HepG2 (cell line): ENCODE measurements around the gene NKD1. TPM values are rescaled to one million over a fixed set of nuclear protein-coding genes. Genes with fewer than 3 reads are reported as not detected.

Experiments
- ATAC-seq: fragments of 200-7000 bp; cut with Tn5 transposase; 3 replicates; pipeline ENCODE4 v1.9.1; 2020; ENCODE audit warnings: mild to moderate bottlenecking, moderate library complexity
- BruUV-seq: library from RNA; stranded (reverse); fragments of 400-500 nt; replicated peaks from 2 replicates; lab custom pipeline; 2021; lab: Mats Ljungman, UMichigan
- CTCF ChIA-PET: fragments of 300-600 bp; formaldehyde crosslinking; extraction: SDS; loops from one replicate; lab custom pipeline; 2021; ENCODE audit warnings: low total read pairs, inconsistent platforms, low intra/inter-chr PET ratio; lab: Yijun Ruan, JAX
- POLR2A ChIA-PET: fragments of 350-600 bp; sonication (Branson Sonifier 250); formaldehyde crosslinking; loops from one replicate; lab custom pipeline; 2020; ENCODE audit warnings: antibody characterized with exemption, inconsistent platforms; lab: Yijun Ruan, JAX
- DNase-seq: peaks from one replicate; pipeline ENCODE4 v3.0.0-alpha.2; 2015; ENCODE audit warnings: low spot score
- FAIRE-seq: peaks from 3 replicates; lab custom pipeline; 2011; peaks lifted over from hg19 to GRCh38; lab: Jason Lieb, UNC
- H2AFZ ChIP-seq: one replicate; pipeline ENCODE4 v1.6.1; 2011; ENCODE audit warnings: low read length, inconsistent platforms
- H3K27ac ChIP-seq: fragments of 300-600 bp; 3 replicates; pipeline ENCODE4 v1.8.0; 2011; ENCODE audit warnings: mixed run types, mild to moderate bottlenecking, mixed read lengths, low read length, inconsistent platforms; ENCODE audit not compliant: insufficient read depth; ENCODE audit errors: extremely low read length
- H3K27me3 ChIP-seq, 2 experiments: fragments of 200-600 bp in 1 of 2; 2 replicates in 1 of 2; 3 replicates in 1 of 2; pipeline versions ENCODE4 v1.6.0 to v1.8.0; 2011; ENCODE audit warnings: low read length in 2 of 2, mild to moderate bottlenecking in 2 of 2, moderate library complexity in 2 of 2, inconsistent platforms in 1 of 2; ENCODE audit not compliant: insufficient read depth in 2 of 2, control insufficient read depth in 1 of 2
- H3K36me3 ChIP-seq, 2 experiments: fragments of 200-600 bp in 1 of 2; replicated peaks in 1 of 2; 2 replicates in 1 of 2; 3 replicates in 1 of 2; pipeline versions ENCODE4 v1.5.1 to v1.8.0; 2011; ENCODE audit warnings: low read length in 2 of 2, inconsistent platforms in 1 of 2; ENCODE audit not compliant: insufficient read depth in 2 of 2, control insufficient read depth in 1 of 2
- H3K4me1 ChIP-seq: 2 replicates; pipeline ENCODE4 v1.5.1; 2012; ENCODE audit warnings: low read length, inconsistent platforms; ENCODE audit not compliant: insufficient read depth
- H3K4me2 ChIP-seq: 2 replicates; pipeline ENCODE4 v1.6.0; 2011; ENCODE audit warnings: low read depth, low read length, inconsistent platforms
- H3K4me3 ChIP-seq, 3 experiments: fragments of 200-600 bp in 1 of 3; sonication (generic), shearing (Covaris generic) in 1 of 3; replicated peaks in 1 of 3; 2 replicates each; pipeline ENCODE4 v1.5.1; 2011 to 2016; ENCODE audit warnings: low read length in 3 of 3, inconsistent platforms in 2 of 3, low read depth in 2 of 3, mild to moderate bottlenecking in 2 of 3, control low read depth in 1 of 3, mixed read lengths in 1 of 3; ENCODE audit not compliant: insufficient read depth in 1 of 3
- H3K79me2 ChIP-seq: one replicate; pipeline ENCODE4 v1.6.1; 2011; ENCODE audit warnings: low read length, inconsistent platforms; ENCODE audit not compliant: insufficient read depth
- H3K9ac ChIP-seq: 2 replicates; pipeline ENCODE4 v1.6.0; 2011; ENCODE audit warnings: mild to moderate bottlenecking, low read depth, low read length, inconsistent platforms; ENCODE audit not compliant: insufficient read depth
- H3K9me3 ChIP-seq: 2 replicates; pipeline ENCODE4 v1.5.1; 2012; ENCODE audit warnings: mild to moderate bottlenecking, low read length
- H4K20me1 ChIP-seq: 2 replicates; pipeline ENCODE4 v1.6.0; 2011; ENCODE audit warnings: inconsistent platforms, mild to moderate bottlenecking, low read length, moderate library complexity; ENCODE audit not compliant: insufficient read depth
- ADNP ChIP-seq: sonication (generic); formaldehyde crosslinking; IDR thresholded peaks from 2 replicates; pipeline ENCODE4 v1.4.0; 2020; ENCODE audit warnings: missing genetic modification reagents
- AGO2 ChIP-seq: fragments of 200-400 bp; formaldehyde crosslinking; optimal IDR thresholded peaks from 2 replicates; pipeline ENCODE3; 2017; ENCODE audit warnings: mild to moderate bottlenecking, low read depth, low read length, moderate library complexity
- ATAD3A ChIP-seq: sonication (generic); formaldehyde crosslinking; IDR thresholded peaks from 2 replicates; pipeline ENCODE4 v1.4.0; 2020; ENCODE audit warnings: missing genetic modification reagents
- BRD4 ChIP-seq: sonication (generic); formaldehyde crosslinking; IDR thresholded peaks from 2 replicates; pipeline ENCODE4 v1.4.0; 2020; ENCODE audit warnings: missing genetic modification reagents
- FOXP4 ChIP-seq: sonication (generic); formaldehyde crosslinking; IDR thresholded peaks from 2 replicates; pipeline ENCODE4 v1.4.0; 2020; ENCODE audit warnings: missing genetic modification reagents
- MZF1 ChIP-seq: sonication (generic); formaldehyde crosslinking; IDR thresholded peaks from 2 replicates; pipeline ENCODE4 v1.8.1; 2023; ENCODE audit warnings: mild to moderate bottlenecking, missing genetic modification reagents, borderline replicate concordance
- RBM22 ChIP-seq: fragments of 200-400 bp; formaldehyde crosslinking; optimal IDR thresholded peaks from 2 replicates; pipeline ENCODE3; 2017; ENCODE audit warnings: mild to moderate bottlenecking, low read length, moderate library complexity
- RFX1 ChIP-seq: fragments of 450-650 bp; IDR thresholded peaks from 2 replicates; pipeline ENCODE4 v1.6.1; 2017
- RFXAP ChIP-seq: sonication (generic); formaldehyde crosslinking; IDR thresholded peaks from 2 replicates; pipeline ENCODE4 v1.4.0; 2020; ENCODE audit warnings: missing genetic modification reagents, borderline replicate concordance
- SALL2 ChIP-seq: sonication (generic); formaldehyde crosslinking; IDR thresholded peaks from 2 replicates; pipeline ENCODE4 v1.8.1; 2023; ENCODE audit warnings: mild to moderate bottlenecking, missing genetic modification reagents, inconsistent platforms
- SNAPC2 ChIP-seq: sonication (generic); formaldehyde crosslinking; IDR thresholded peaks from 2 replicates; pipeline ENCODE4 v1.8.1; 2022; ENCODE audit warnings: mild to moderate bottlenecking, missing genetic modification reagents
- ZNF12 ChIP-seq: sonication (generic); formaldehyde crosslinking; IDR thresholded peaks from 2 replicates; pipeline ENCODE4 v1.5.0; 2020; ENCODE audit warnings: missing genetic modification reagents
- ZNF552 ChIP-seq: sonication (generic); formaldehyde crosslinking; IDR thresholded peaks from 2 replicates; pipeline ENCODE4 v1.9.0; 2022; ENCODE audit warnings: missing genetic modification reagents, mild to moderate bottlenecking, borderline replicate concordance
- ZNF619 ChIP-seq: sonication (generic); formaldehyde crosslinking; IDR thresholded peaks from 2 replicates; pipeline ENCODE4 v1.4.0; 2020; ENCODE audit warnings: mild to moderate bottlenecking, missing genetic modification reagents
- ZNF672 ChIP-seq: sonication (generic); formaldehyde crosslinking; IDR thresholded peaks from 2 replicates; pipeline ENCODE4 v1.8.1; 2022; ENCODE audit warnings: missing genetic modification reagents
- WGBS: methylation state at CpG from one replicate; pipeline ENCODE4 v1.1.6; 2017; ENCODE audit warnings: low lambda C conversion rate; 5-methylcytosine and 5-hydroxymethylcytosine counted together
- in situ Hi-C: cut with HindIII; loops from 2 replicates; pipeline ENCODE4 v1.10.0; 2017; ENCODE audit warnings: low pct_unique_long_range_greater_than_20kb; ENCODE audit not compliant: extremely low pct_ligation_motif_present
- intact Hi-C: fragments of 100-400 bp; cut with micrococcal nuclease; formaldehyde crosslinking; loops from one replicate; pipeline ENCODE4 v1.10.0; 2022; ENCODE audit not compliant: unreplicated experiment
- polyA plus RNA-seq, 8 experiments: library from polyadenylated mRNA; depleted of rRNA in 3 of 8; stranded (reverse) in 7 of 8; unstranded in 1 of 8; fragments of >200 nt; fragmentation: Illumina TruSeq in 4 of 8; extraction: Trizol in 4 of 8; gene quantifications; 2 replicates each; pipeline versions ENCODE4 v1.2.1 to v1.2.3, GENCODE V29; 2011 to 2016; ENCODE audit warnings: low read depth in 4 of 8, missing spikeins in 1 of 8, mixed read lengths in 1 of 8; ENCODE audit not compliant: insufficient read depth in 1 of 8
- total RNA-seq, 5 experiments: library from RNA; depleted of rRNA; stranded (reverse); fragments of >200 nt; fragmentation: Illumina TruSeq; extraction: Trizol; gene quantifications; 2 replicates each; pipeline ENCODE4 v1.2.3, GENCODE V29; 2016; ENCODE audit warnings: low read depth in 1 of 5
- TF ChIP-seq, protein P1 (sequence below): sonication (generic); formaldehyde crosslinking; conservative IDR thresholded peaks from 2 replicates; pipeline ENCODE4 v1.4.0; 2020; ENCODE audit warnings: mild to moderate bottlenecking, missing genetic modification reagents, moderate library complexity
- TF ChIP-seq, protein P2 (sequence below): sonication (generic); formaldehyde crosslinking; IDR thresholded peaks from 2 replicates; pipeline ENCODE4 v1.5.0; 2020; ENCODE audit warnings: mild to moderate bottlenecking, low read depth, missing genetic modification reagents, borderline replicate concordance

Gene NKD1
- total and polyA plus RNA-seq, 2 of the 13 experiments (the other 11 are each of a cell fraction or from before 2014, with no cell fraction given): 70.4 to 121 TPM

DNA sequence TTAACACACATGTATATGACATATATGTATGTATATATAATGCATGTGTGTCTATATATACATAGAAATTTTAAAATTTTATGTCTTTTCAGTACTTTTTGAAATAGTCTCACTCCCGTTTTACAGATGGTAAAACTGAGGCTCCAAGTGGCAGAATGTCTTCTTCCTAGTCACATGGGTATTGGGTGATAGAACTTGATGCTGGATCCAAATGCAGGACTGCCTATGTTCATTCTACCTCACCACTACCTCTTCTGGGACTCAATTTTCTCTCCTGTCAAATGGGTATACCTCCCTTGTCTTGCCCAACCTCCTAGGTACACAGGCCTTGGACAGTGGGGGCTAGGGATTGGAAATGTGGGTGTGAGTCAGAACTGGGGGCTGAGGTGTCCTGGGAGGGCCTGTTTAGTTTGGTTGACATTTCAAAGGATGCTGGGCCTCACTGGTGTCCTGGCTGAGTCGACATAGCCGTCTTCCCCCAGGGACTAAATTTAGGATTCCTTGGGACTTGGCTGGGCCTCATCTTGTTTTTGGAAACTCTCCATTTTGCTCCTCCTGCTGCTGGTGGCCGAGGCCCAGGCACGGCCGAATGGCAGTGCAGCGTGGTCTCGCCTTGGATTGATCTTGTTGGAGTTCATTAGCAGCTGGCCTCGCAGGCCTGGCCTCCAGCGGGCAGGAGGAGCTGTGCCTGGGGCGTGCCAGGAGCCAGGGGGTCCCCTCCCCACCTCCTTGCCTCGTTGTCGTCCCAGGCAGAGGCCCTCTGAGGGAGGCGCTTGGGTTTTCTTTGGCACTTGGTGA lies 25.9 kb downstream of the NKD1 start:
- Histone ChIP-seq H3K27me3 (no peaks in the 10 kb centered on the region), H3K36me3 (peaks cover 73 to 96% of the 10 kb centered on the region in 2 experiments), H3K27ac (no peak overlapping the region), H3K79me2 (peaks cover 100% of the 10 kb centered on the region), H3K4me3 (no peak overlapping the region), H4K20me1 (peaks cover 100% of the 10 kb centered on the region), H3K9me3 (no peaks in the 10 kb centered on the region), H3K9ac (no peak overlapping the region), H2AFZ (no peak overlapping the region), H3K4me1 (peaks cover 85% of the 10 kb centered on the region), H3K4me2 (no peak overlapping the region)
- POLR2A ChIA-PET: interaction anchor here (0.6 to 1.2 kb wide), 2 partner anchors 14 kb away, joined by 3 to 6 read pairs; no protein-coding TSS in a partner anchor
- BruUV-seq: no TSS peak
- DNase-seq: no peak
- CTCF ChIA-PET: no interaction called here
- no peak for FAIRE-seq
- intact Hi-C loops: no loop called here
- in situ Hi-C loops: no loop called here
- WGBS: 95% methylated on average over 14 of the region's 14 CpGs
- no peak for ATAC-seq
- TF ChIP-seq ATAD3A (CRISPR knock-in tag) (no peak), ZNF619 (CRISPR knock-in tag) (no peak), ZNF552 (no peak), MZF1 (no peak), ZNF12 (CRISPR knock-in tag) (no peak), ZNF672 (no peak), RBM22 (peak; percentile 98), BRD4 (no peak), ADNP (peak; percentile 58; the same call in 1 of the 2 replicates), FOXP4 (no peak), SNAPC2 (CRISPR knock-in tag) (no peak), RFXAP (CRISPR knock-in tag) (no peak), SALL2 (CRISPR knock-in tag) (no peak), AGO2 (peak; percentile 99), RFX1 (no peak)
- TF ChIP-seq, protein P1, sequence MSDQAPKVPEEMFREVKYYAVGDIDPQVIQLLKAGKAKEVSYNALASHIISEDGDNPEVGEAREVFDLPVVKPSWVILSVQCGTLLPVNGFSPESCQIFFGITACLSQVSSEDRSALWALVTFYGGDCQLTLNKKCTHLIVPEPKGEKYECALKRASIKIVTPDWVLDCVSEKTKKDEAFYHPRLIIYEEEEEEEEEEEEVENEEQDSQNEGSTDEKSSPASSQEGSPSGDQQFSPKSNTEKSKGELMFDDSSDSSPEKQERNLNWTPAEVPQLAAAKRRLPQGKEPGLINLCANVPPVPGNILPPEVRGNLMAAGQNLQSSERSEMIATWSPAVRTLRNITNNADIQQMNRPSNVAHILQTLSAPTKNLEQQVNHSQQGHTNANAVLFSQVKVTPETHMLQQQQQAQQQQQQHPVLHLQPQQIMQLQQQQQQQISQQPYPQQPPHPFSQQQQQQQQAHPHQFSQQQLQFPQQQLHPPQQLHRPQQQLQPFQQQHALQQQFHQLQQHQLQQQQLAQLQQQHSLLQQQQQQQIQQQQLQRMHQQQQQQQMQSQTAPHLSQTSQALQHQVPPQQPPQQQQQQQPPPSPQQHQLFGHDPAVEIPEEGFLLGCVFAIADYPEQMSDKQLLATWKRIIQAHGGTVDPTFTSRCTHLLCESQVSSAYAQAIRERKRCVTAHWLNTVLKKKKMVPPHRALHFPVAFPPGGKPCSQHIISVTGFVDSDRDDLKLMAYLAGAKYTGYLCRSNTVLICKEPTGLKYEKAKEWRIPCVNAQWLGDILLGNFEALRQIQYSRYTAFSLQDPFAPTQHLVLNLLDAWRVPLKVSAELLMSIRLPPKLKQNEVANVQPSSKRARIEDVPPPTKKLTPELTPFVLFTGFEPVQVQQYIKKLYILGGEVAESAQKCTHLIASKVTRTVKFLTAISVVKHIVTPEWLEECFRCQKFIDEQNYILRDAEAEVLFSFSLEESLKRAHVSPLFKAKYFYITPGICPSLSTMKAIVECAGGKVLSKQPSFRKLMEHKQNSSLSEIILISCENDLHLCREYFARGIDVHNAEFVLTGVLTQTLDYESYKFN (CRISPR knock-in tag): no peak
- TF ChIP-seq, protein P2, sequence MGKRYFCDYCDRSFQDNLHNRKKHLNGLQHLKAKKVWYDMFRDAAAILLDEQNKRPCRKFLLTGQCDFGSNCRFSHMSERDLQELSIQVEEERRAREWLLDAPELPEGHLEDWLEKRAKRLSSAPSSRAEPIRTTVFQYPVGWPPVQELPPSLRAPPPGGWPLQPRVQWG (CRISPR knock-in tag): no peak
